ENCODE data around the gene APOL4. TPM values are rescaled to one million over a fixed set of nuclear protein-coding genes. Genes with fewer than 3 reads are reported as not detected.
"Not testable (repeated sequence)": the region's sequence is repeated elsewhere in the genome, so short reads cannot be mapped to it uniquely, and the experiment has no call there.

APOL4 gene
- total RNA-seq, 1 donor from 2014 or later: 0.82 TPM

- Histone ChIP-seq H3K36me3 (no peaks in the 10 kb centered on the region), H2AFZ (replicated peaks) (no peak overlapping the region), H3K9ac (no peak overlapping the region), H3K9me3 (ENCODE audit: low read depth) (no peaks in the 10 kb centered on the region), H3K4me2 (no peak overlapping the region), H3K4me3 (no peak overlapping the region), H3F3A (ENCODE audit: low read depth) (no peaks in the 10 kb centered on the region), H3K4me1 (no peaks in the 10 kb centered on the region), H3K27me3 (no peaks in the 10 kb centered on the region), H3K79me2 (ENCODE audit: low read depth) (no peaks in the 10 kb centered on the region), H4K20me1 (ENCODE audit: low read depth) (no peaks in the 10 kb centered on the region), H3K27ac (no peak overlapping the region)
- no peaks in the 10 kb centered on the region for H3K36me3 Mint-ChIP-seq
- H3K4me1 Mint-ChIP-seq: peaks cover 23% of the 10 kb centered on the region
- peaks cover 6% of the 10 kb centered on the region for H3K27me3 Mint-ChIP-seq (ENCODE audit: insufficient read depth, low read depth)
- no peak overlapping the region for H3K27ac Mint-ChIP-seq
- no peak overlapping the region for H3K4me3 Mint-ChIP-seq
- H3K9me3 Mint-ChIP-seq: no peaks in the 10 kb centered on the region
- no peak for DNase-seq (ENCODE audit: low spot score)
- no peak for TF ChIP-seq EZH2phosphoT487 (IDR thresholded peaks at IDR 0.05)
- no peak for TF ChIP-seq EZH2 (IDR thresholded peaks at IDR 0.05)
- TF ChIP-seq CTCF (IDR thresholded peaks at IDR 0.05): no peak
Observed at GRCh38 chr22:36163497-36163896, 38.1 kb downstream of the APOL4 start.

GRCh38 chr22:36162127-36163034 lies 39.2 kb downstream of the APOL4 start:
- Mint-ChIP-seq H3K27me3 (ENCODE audit: insufficient read depth, low read depth) (peaks cover 6% of the 10 kb centered on the region), H3K9me3 (no peaks in the 10 kb centered on the region), H3K27ac (peak overlapping the region; percentile 72), H3K36me3 (no peaks in the 10 kb centered on the region), H3K4me1 (peaks cover 27% of the 10 kb centered on the region), H3K4me3 (no peak overlapping the region)
- TF ChIP-seq CTCF (IDR thresholded peaks at IDR 0.05) (no peak), EZH2 (IDR thresholded peaks at IDR 0.05) (no peak), EZH2phosphoT487 (IDR thresholded peaks at IDR 0.05) (no peak)
- Histone ChIP-seq H4K20me1 (ENCODE audit: low read depth) (no peaks in the 10 kb centered on the region), H3K9ac (no peak overlapping the region), H3K27me3 (no peaks in the 10 kb centered on the region), H2AFZ (replicated peaks) (no peak overlapping the region), H3K4me2 (no peak overlapping the region), H3K79me2 (ENCODE audit: low read depth) (no peaks in the 10 kb centered on the region), H3F3A (ENCODE audit: low read depth) (no peaks in the 10 kb centered on the region), H3K36me3 (no peaks in the 10 kb centered on the region), H3K27ac (no peak overlapping the region), H3K9me3 (ENCODE audit: low read depth) (no peaks in the 10 kb centered on the region), H3K4me1 (no peaks in the 10 kb centered on the region), H3K4me3 (no peak overlapping the region)
- no peak for DNase-seq (ENCODE audit: low spot score)

GRCh38 chr22:36161793-36162126 lies 39.8 kb downstream of the APOL4 start:
- not testable (repeated sequence) for H3K9me3 Mint-ChIP-seq; H3K79me2 ChIP-seq (ENCODE audit: low read depth); H3K4me3 Mint-ChIP-seq; H3K27ac Mint-ChIP-seq; H2AFZ ChIP-seq (replicated peaks); DNase-seq (ENCODE audit: low spot score); H3K4me2 ChIP-seq; H3K9me3 ChIP-seq (ENCODE audit: low read depth); H3F3A ChIP-seq (ENCODE audit: low read depth); H3K4me3 ChIP-seq; H3K36me3 ChIP-seq; H3K4me1 ChIP-seq; H4K20me1 ChIP-seq (ENCODE audit: low read depth); H3K36me3 Mint-ChIP-seq; H3K9ac ChIP-seq; H3K27ac ChIP-seq; H3K27me3 Mint-ChIP-seq (ENCODE audit: insufficient read depth, low read depth); H3K27me3 ChIP-seq
- peaks cover 33% of the 10 kb centered on the region for H3K4me1 Mint-ChIP-seq

GRCh38 chr22:36160499-36160942 lies 41.1 kb downstream of the APOL4 start, which contains the start of gene APOL3:
APOL3 (minus strand) TSS chr22:36160755; CDS start chr22:36149055, 11,700 bp downstream.
- no peaks in the 10 kb centered on the region for H3K9me3 ChIP-seq (ENCODE audit: low read depth)
- H3K4me3 ChIP-seq: no peak within 1 kb of the TSS
- H3K4me3 Mint-ChIP-seq: no peak within 1 kb of the TSS
- no peaks in the 10 kb centered on the region for H3K27me3 ChIP-seq
- H3K79me2 ChIP-seq (ENCODE audit: low read depth): no peaks in the 10 kb centered on the region
- H3K9ac ChIP-seq: no peak within 1 kb of the TSS
- no peak within 1 kb of the TSS for H2AFZ ChIP-seq (replicated peaks)
- H3K27me3 Mint-ChIP-seq (ENCODE audit: insufficient read depth, low read depth): peaks cover 2% of the 10 kb centered on the region
- H3K4me1 ChIP-seq: peaks cover 5% of the 10 kb centered on the region
- H3K4me1 Mint-ChIP-seq: peaks cover 41% of the 10 kb centered on the region
- no peaks in the 10 kb centered on the region for H4K20me1 ChIP-seq (ENCODE audit: low read depth)
- H3K4me2 ChIP-seq: no peak within 1 kb of the TSS
- TF ChIP-seq EZH2phosphoT487 (IDR thresholded peaks at IDR 0.05): no peak
- no peak for TF ChIP-seq EZH2 (IDR thresholded peaks at IDR 0.05)
- no peak for TF ChIP-seq CTCF (IDR thresholded peaks at IDR 0.05)
- no peaks in the 10 kb centered on the region for H3K36me3 ChIP-seq
- no peaks in the 10 kb centered on the region for H3F3A ChIP-seq (ENCODE audit: low read depth)
- DNase-seq (ENCODE audit: low spot score): no peak
- no peaks in the 10 kb centered on the region for H3K9me3 Mint-ChIP-seq
- no peak within 1 kb of the TSS for H3K27ac ChIP-seq
- peak within 1 kb of the TSS; percentile 51 for H3K27ac Mint-ChIP-seq
- no peaks in the 10 kb centered on the region for H3K36me3 Mint-ChIP-seq

All from neural progenitor cell (in vitro differentiated cells).